HepG2 (cell line): ENCODE results near the gene ESYT1. TPM values are rescaled to one million over a fixed set of nuclear protein-coding genes. Genes with fewer than 3 reads are reported as not detected.

ENCODE experiments used
- CEBPG ChIP-seq: IDR thresholded peaks from 2 replicates; pipeline ENCODE4 v1.6.1; 2016
- CREM ChIP-seq, 2 experiments: sonication (generic) in 1 of 2; formaldehyde crosslinking in 1 of 2; IDR thresholded peaks; 2 replicates each; pipeline versions ENCODE4 v1.4.0 to v1.6.1; 2016 to 2020; ENCODE audit warnings: antibody characterized with exemption in 1 of 2, mild to moderate bottlenecking in 1 of 2, missing genetic modification reagents in 1 of 2
- GTF3A ChIP-seq: sonication (generic); formaldehyde crosslinking; conservative IDR thresholded peaks from 2 replicates; pipeline ENCODE4 v1.4.0; 2020; ENCODE audit warnings: mild to moderate bottlenecking, missing genetic modification reagents
- HDAC6 ChIP-seq: fragments of 200-600 bp; sonication (generic); IDR thresholded peaks from 2 replicates; pipeline ENCODE4 v1.7.0; 2017; ENCODE audit warnings: mild to moderate bottlenecking, antibody characterized with exemption, low read length, low read depth
- IKZF4 ChIP-seq: sonication (generic); formaldehyde crosslinking; IDR thresholded peaks from 2 replicates; pipeline ENCODE4 v1.5.1; 2020; ENCODE audit warnings: borderline replicate concordance, mild to moderate bottlenecking, low read depth, missing genetic modification reagents; ENCODE audit errors: not compliant biosample characterization
- JUN ChIP-seq: sonication (generic); formaldehyde crosslinking; IDR thresholded peaks from 2 replicates; pipeline ENCODE4 v1.4.0; 2020; ENCODE audit warnings: mild to moderate bottlenecking, missing genetic modification reagents
- NFATC3 ChIP-seq: sonication (generic); formaldehyde crosslinking; IDR thresholded peaks from 2 replicates; pipeline ENCODE4 v1.5.1; 2020; ENCODE audit warnings: mild to moderate bottlenecking, missing genetic modification reagents
- PHF8 ChIP-seq: sonication (generic); formaldehyde crosslinking; IDR thresholded peaks from 2 replicates; pipeline ENCODE4 v1.5.0; 2020; ENCODE audit warnings: missing genetic modification reagents
- POLR2G ChIP-seq: fragments of 200-400 bp; formaldehyde crosslinking; IDR thresholded peaks from 2 replicates; pipeline ENCODE4 v1.6.1; 2018; ENCODE audit warnings: mild to moderate bottlenecking, low read depth, low read length, moderate library complexity
- SIX1 ChIP-seq: sonication (generic); formaldehyde crosslinking; IDR thresholded peaks from 2 replicates; pipeline ENCODE4 v1.4.0; 2020; ENCODE audit warnings: missing genetic modification reagents, borderline replicate concordance
- TBL1XR1 ChIP-seq: fragments of 150-350 bp; IDR thresholded peaks from 2 replicates; pipeline ENCODE4 v1.6.1; 2014; ENCODE audit warnings: borderline replicate concordance, low read length; ENCODE audit not compliant: partially characterized antibody
- TBX2 ChIP-seq: sonication (generic); formaldehyde crosslinking; IDR thresholded peaks from 2 replicates; pipeline ENCODE4 v1.5.0; 2020; ENCODE audit warnings: missing genetic modification reagents, mild to moderate bottlenecking, borderline replicate concordance
- TCF7 ChIP-seq: sonication (generic); IDR thresholded peaks from 2 replicates; pipeline ENCODE4 v1.6.1; 2016; ENCODE audit warnings: antibody characterized with exemption, low read depth
- ZFP36 ChIP-seq: fragments of 150-350 bp; IDR thresholded peaks from 2 replicates; pipeline ENCODE4 v1.6.1; 2018; ENCODE audit warnings: borderline replicate concordance, low read length, low read depth; ENCODE audit not compliant: partially characterized antibody
- ZNF160 ChIP-seq: sonication (generic); formaldehyde crosslinking; IDR thresholded peaks from 2 replicates; pipeline ENCODE4 v1.8.0; 2022; ENCODE audit warnings: mild to moderate bottlenecking, inconsistent platforms, missing genetic modification reagents
- ZNF225 ChIP-seq: sonication (generic); formaldehyde crosslinking; IDR thresholded peaks from 2 replicates; pipeline ENCODE4 v1.4.0; 2020; ENCODE audit warnings: mild to moderate bottlenecking, missing genetic modification reagents
- ZNF292 ChIP-seq: sonication (generic); formaldehyde crosslinking; IDR thresholded peaks from 2 replicates; pipeline ENCODE4 v1.8.1; 2022; ENCODE audit warnings: mild to moderate bottlenecking, low read depth, missing genetic modification reagents, borderline replicate concordance
- ZNF451 ChIP-seq: sonication (generic); formaldehyde crosslinking; IDR thresholded peaks from 2 replicates; pipeline ENCODE4 v1.5.0; 2020; ENCODE audit warnings: mild to moderate bottlenecking, missing genetic modification reagents
- ZNF530 ChIP-seq: sonication (generic); formaldehyde crosslinking; IDR thresholded peaks from 2 replicates; pipeline ENCODE4 v1.5.0; 2020; ENCODE audit warnings: low read depth, mild to moderate bottlenecking, missing genetic modification reagents
- ZNF550 ChIP-seq: sonication (generic); formaldehyde crosslinking; IDR thresholded peaks from 2 replicates; pipeline ENCODE4 v1.4.0; 2020; ENCODE audit warnings: mild to moderate bottlenecking, missing genetic modification reagents, borderline replicate concordance
- ZNF558 ChIP-seq: sonication (generic); formaldehyde crosslinking; IDR thresholded peaks from 2 replicates; pipeline ENCODE4 v1.9.0; 2022; ENCODE audit warnings: mild to moderate bottlenecking, missing genetic modification reagents, borderline replicate concordance
- polyA plus RNA-seq, 8 experiments: library from polyadenylated mRNA; depleted of rRNA in 3 of 8; stranded (reverse) in 7 of 8; unstranded in 1 of 8; fragments of >200 nt; fragmentation: Illumina TruSeq in 4 of 8; extraction: Trizol in 4 of 8; gene quantifications; 2 replicates each; pipeline versions ENCODE4 v1.2.1 to v1.2.3, GENCODE V29; 2011 to 2016; ENCODE audit warnings: low read depth in 4 of 8, missing spikeins in 1 of 8, mixed read lengths in 1 of 8; ENCODE audit not compliant: insufficient read depth in 1 of 8
- total RNA-seq, 5 experiments: library from RNA; depleted of rRNA; stranded (reverse); fragments of >200 nt; fragmentation: Illumina TruSeq; extraction: Trizol; gene quantifications; 2 replicates each; pipeline ENCODE4 v1.2.3, GENCODE V29; 2016; ENCODE audit warnings: low read depth in 1 of 5
- TF ChIP-seq, protein P1 (sequence below): sonication (generic); formaldehyde crosslinking; conservative IDR thresholded peaks from 2 replicates; pipeline ENCODE4 v1.4.0; 2020; ENCODE audit warnings: mild to moderate bottlenecking, missing genetic modification reagents, moderate library complexity
- TF ChIP-seq, protein P2 (sequence below): sonication (generic); formaldehyde crosslinking; IDR thresholded peaks from 2 replicates; pipeline ENCODE4 v1.4.0; 2020; ENCODE audit warnings: mild to moderate bottlenecking, missing genetic modification reagents
- TF ChIP-seq, protein P3 (sequence below): sonication (generic); formaldehyde crosslinking; IDR thresholded peaks from 2 replicates; pipeline ENCODE4 v1.5.0; 2020; ENCODE audit warnings: mild to moderate bottlenecking, missing genetic modification reagents, moderate library complexity

Gene ESYT1
- total and polyA plus RNA-seq, 2 of the 13 experiments (the other 11 are each of a cell fraction or from before 2014, with no cell fraction given) = 66.9 to 71.0 TPM

DNA sequence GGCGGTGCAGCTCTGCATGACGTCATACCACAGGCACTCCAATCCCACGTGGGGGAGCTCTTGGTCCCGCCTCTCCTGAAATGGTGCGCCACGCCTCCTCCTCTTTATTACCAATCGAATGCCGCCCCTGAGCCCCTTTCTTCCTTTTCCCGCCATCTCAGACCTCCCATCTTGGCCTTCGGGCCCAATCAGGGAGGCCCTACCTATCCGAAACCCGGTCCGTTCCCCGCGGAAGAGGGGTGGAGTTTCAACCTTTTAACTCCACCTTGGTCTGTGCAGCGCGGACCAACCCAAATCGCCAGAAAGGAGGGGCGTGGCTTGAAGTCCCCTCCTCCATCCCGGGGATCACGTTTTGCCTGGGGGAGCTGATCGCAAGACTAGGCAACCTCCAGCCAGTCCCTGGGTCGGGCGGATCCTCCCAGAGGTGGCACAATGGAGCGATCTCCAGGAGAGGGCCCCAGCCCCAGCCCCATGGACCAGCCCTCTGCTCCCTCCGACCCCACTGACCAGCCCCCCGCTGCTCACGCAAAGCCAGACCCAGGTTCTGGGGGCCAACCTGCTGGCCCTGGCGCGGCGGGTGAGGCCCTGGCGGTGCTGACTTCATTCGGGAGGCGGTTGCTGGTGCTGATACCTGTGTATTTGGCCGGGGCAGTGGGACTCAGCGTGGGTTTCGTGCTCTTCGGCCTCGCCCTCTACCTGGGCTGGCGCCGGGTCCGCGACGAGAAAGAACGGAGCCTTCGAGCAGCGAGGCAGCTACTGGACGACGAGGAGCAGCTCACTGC is at the start of gene ESYT1 (continued):
- TF ChIP-seq ZNF558 = peak; percentile 73; the same call in 1 of the 2 replicates
- TF ChIP-seq POLR2G = peak; percentile 94
- TF ChIP-seq TCF7 = no peak
- no peak for TF ChIP-seq GTF3A (CRISPR knock-in tag)
- TF ChIP-seq, protein P1, sequence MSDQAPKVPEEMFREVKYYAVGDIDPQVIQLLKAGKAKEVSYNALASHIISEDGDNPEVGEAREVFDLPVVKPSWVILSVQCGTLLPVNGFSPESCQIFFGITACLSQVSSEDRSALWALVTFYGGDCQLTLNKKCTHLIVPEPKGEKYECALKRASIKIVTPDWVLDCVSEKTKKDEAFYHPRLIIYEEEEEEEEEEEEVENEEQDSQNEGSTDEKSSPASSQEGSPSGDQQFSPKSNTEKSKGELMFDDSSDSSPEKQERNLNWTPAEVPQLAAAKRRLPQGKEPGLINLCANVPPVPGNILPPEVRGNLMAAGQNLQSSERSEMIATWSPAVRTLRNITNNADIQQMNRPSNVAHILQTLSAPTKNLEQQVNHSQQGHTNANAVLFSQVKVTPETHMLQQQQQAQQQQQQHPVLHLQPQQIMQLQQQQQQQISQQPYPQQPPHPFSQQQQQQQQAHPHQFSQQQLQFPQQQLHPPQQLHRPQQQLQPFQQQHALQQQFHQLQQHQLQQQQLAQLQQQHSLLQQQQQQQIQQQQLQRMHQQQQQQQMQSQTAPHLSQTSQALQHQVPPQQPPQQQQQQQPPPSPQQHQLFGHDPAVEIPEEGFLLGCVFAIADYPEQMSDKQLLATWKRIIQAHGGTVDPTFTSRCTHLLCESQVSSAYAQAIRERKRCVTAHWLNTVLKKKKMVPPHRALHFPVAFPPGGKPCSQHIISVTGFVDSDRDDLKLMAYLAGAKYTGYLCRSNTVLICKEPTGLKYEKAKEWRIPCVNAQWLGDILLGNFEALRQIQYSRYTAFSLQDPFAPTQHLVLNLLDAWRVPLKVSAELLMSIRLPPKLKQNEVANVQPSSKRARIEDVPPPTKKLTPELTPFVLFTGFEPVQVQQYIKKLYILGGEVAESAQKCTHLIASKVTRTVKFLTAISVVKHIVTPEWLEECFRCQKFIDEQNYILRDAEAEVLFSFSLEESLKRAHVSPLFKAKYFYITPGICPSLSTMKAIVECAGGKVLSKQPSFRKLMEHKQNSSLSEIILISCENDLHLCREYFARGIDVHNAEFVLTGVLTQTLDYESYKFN = peak; percentile 36
- no peak for TF ChIP-seq TBL1XR1
- no peak for TF ChIP-seq ZNF550 (CRISPR knock-in tag)
- peak; percentile 75 for TF ChIP-seq JUN (CRISPR knock-in tag)
- TF ChIP-seq SIX1 (CRISPR knock-in tag) = no peak
- no peak for TF ChIP-seq IKZF4 (CRISPR knock-in tag)
- no peak for TF ChIP-seq ZNF530 (CRISPR knock-in tag)
- TF ChIP-seq ZNF292 = 0 out of 2 replicates have a peak, but pooled peaks have one; percentile 38
- TF ChIP-seq ZFP36 = no peak
- TF ChIP-seq ZNF225 (CRISPR knock-in tag) = no peak
- peak; percentile 78 for TF ChIP-seq PHF8 (CRISPR knock-in tag)
- no peak for TF ChIP-seq HDAC6
- TF ChIP-seq, protein P2, sequence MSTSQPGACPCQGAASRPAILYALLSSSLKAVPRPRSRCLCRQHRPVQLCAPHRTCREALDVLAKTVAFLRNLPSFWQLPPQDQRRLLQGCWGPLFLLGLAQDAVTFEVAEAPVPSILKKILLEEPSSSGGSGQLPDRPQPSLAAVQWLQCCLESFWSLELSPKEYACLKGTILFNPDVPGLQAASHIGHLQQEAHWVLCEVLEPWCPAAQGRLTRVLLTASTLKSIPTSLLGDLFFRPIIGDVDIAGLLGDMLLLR (CRISPR knock-in tag) = no peak
- peak; percentile 41; the same call in 1 of the 2 replicates for TF ChIP-seq TBX2 (CRISPR knock-in tag)
- TF ChIP-seq, protein P3, sequence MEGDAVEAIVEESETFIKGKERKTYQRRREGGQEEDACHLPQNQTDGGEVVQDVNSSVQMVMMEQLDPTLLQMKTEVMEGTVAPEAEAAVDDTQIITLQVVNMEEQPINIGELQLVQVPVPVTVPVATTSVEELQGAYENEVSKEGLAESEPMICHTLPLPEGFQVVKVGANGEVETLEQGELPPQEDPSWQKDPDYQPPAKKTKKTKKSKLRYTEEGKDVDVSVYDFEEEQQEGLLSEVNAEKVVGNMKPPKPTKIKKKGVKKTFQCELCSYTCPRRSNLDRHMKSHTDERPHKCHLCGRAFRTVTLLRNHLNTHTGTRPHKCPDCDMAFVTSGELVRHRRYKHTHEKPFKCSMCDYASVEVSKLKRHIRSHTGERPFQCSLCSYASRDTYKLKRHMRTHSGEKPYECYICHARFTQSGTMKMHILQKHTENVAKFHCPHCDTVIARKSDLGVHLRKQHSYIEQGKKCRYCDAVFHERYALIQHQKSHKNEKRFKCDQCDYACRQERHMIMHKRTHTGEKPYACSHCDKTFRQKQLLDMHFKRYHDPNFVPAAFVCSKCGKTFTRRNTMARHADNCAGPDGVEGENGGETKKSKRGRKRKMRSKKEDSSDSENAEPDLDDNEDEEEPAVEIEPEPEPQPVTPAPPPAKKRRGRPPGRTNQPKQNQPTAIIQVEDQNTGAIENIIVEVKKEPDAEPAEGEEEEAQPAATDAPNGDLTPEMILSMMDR = peak; percentile 42
- peak; percentile 67; the same call in 1 of the 2 replicates for TF ChIP-seq ZNF451 (CRISPR knock-in tag)
- TF ChIP-seq CEBPG (CRISPR knock-in tag) = 0 out of 2 replicates have a peak, but pooled peaks have one; percentile 6
- peak; percentile 87 for TF ChIP-seq CREM (IDR thresholded peaks at IDR 0.05)
- TF ChIP-seq CREM (CRISPR knock-in tag; IDR thresholded peaks at IDR 0.05) = no peak; the same call in 1 of the 2 replicates
- TF ChIP-seq ZNF160 (CRISPR knock-in tag) = no peak
- TF ChIP-seq NFATC3 (CRISPR knock-in tag) = 0 out of 2 replicates have a peak, but pooled peaks have one; percentile 45
